Lower leg skin (tissue), 4 donors: ENCODE results near the gene ARTN. TPM values are rescaled to one million over a fixed set of nuclear protein-coding genes. Genes with fewer than 3 reads are reported as not detected.

Source experiments
- DNase-seq, 2 donors: peaks; one replicate each; pipeline ENCODE4 v3.0.0-alpha.2; 2019; ENCODE audit warnings: low spot score in 2 of 2
- H3K4me3 ChIP-seq: fragments of 200-600 bp; sonication (generic); 2 replicates; pipeline ENCODE4 v1.5.1; 2017; ENCODE audit warnings: mild to moderate bottlenecking, low read depth; ENCODE audit not compliant: poor library complexity, severe bottlenecking
- CTCF ChIP-seq, 3 donors: fragments of 450-650 bp; IDR thresholded peaks; one replicate each; pipeline ENCODE4 v1.5.1; 2016; ENCODE audit warnings: antibody characterized with exemption in 3 of 3, mild to moderate bottlenecking in 3 of 3, moderate library complexity in 2 of 3
- POLR2A ChIP-seq, 2 donors: fragments of 450-650 bp; IDR thresholded peaks; one replicate each; pipeline ENCODE4 v1.6.1; 2016 to 2017; ENCODE audit warnings: antibody characterized with exemption in 2 of 2, mild to moderate bottlenecking in 1 of 2, moderate library complexity in 1 of 2
- WGBS, 2 donors: methylation state at CpG; one replicate each; pipeline ENCODE4 v1.1.5; 2018; 5-methylcytosine and 5-hydroxymethylcytosine counted together
- intact Hi-C: fragments of 100-400 bp; cut with DNase I; formaldehyde crosslinking; loops from one replicate; pipeline ENCODE4 v1.15.0; 2023; ENCODE audit warnings: low total_unique reads
- total RNA-seq, 4 donors: library from RNA; depleted of rRNA; stranded (reverse); fragments of >200 nt; gene quantifications; one replicate each; pipeline ENCODE4 v1.1.0, GENCODE V29; 2016

ARTN gene
- total RNA-seq, 4 donors from 2014 or later, result 0.63 to 3.6 (median 0.84) TPM

GRCh38 chr1:43978264-43978550 lies 44.6 kb downstream of the ARTN start:
- DNase-seq, result no peak
- H3K4me3 ChIP-seq, result no peak overlapping the region
- TF ChIP-seq CTCF (IDR thresholded peaks at IDR 0.05), result no peak
- no peak for TF ChIP-seq POLR2A (IDR thresholded peaks at IDR 0.05)
- 75 to 80% methylated on average over 4 to 5 of the region's 5 CpGs for WGBS, 2 donors
- intact Hi-C loops, result no loop called here

GRCh38 chr1:43978551-43979260 lies 45.1 kb downstream of the ARTN start, which contains the start of gene B4GALT2:
B4GALT2 (plus strand) TSS chr1:43979210; CDS start chr1:43981161, 1,951 bp downstream.
- TF ChIP-seq POLR2A (IDR thresholded peaks at IDR 0.05) (no peak), CTCF (IDR thresholded peaks at IDR 0.05) (no peak)
- peak within 1 kb of the TSS; percentile 46 for H3K4me3 ChIP-seq
- DNase-seq, result no peak
- intact Hi-C loops, result no loop called here
- WGBS, 2 donors, result 6 to 9% methylated on average over 41 to 44 of the region's 54 CpGs

- H3K4me3 ChIP-seq, result peak overlapping the region; percentile 46
- intact Hi-C loops, result no loop called here
- TF ChIP-seq POLR2A (IDR thresholded peaks at IDR 0.05) (no peak), CTCF (IDR thresholded peaks at IDR 0.05) (no peak)
- 0% methylated on average over 4 to 6 of the region's 45 CpGs for WGBS, 2 donors
- no peak for DNase-seq
Measured at GRCh38 chr1:43979261-43979527, 45.6 kb downstream of the ARTN start.

- H3K4me3 ChIP-seq, result peak overlapping the region; percentile 46
- peak in 1 of 2 donors; percentile 90 for DNase-seq
- TF ChIP-seq CTCF (IDR thresholded peaks at IDR 0.05) (no peak), POLR2A (IDR thresholded peaks at IDR 0.05) (no peak)
- intact Hi-C loops, result no loop called here
- WGBS, 2 donors, result 3 to 6% methylated on average over 13 to 40 of the region's 45 CpGs
Measured at GRCh38 chr1:43979528-43980254, 46.1 kb downstream of the ARTN start.

- no peak for DNase-seq
- no peak overlapping the region for H3K4me3 ChIP-seq
- TF ChIP-seq POLR2A (IDR thresholded peaks at IDR 0.05) (no peak), CTCF (IDR thresholded peaks at IDR 0.05) (no peak)
- intact Hi-C loops, result no loop called here
- 44 to 53% methylated on average over 12 to 13 of the region's 13 CpGs for WGBS, 2 donors
Measured at GRCh38 chr1:43980255-43981134, 46.9 kb downstream of the ARTN start.
